ENCODE measurements around the gene GABBR2.
"Not testable (repeated sequence)": the region's sequence is repeated elsewhere in the genome, so short reads cannot be mapped to it uniquely, and the experiment has no call there.

GABBR2 gene

GRCh38 chr9:98591696-98592095 is 117.0 kb downstream of the GABBR2 start:
- DNase-seq, result no peak

- no peak for DNase-seq
These were observed 118.6 kb downstream of the GABBR2 start for GRCh38 chr9:98590101-98590500.

DNA sequence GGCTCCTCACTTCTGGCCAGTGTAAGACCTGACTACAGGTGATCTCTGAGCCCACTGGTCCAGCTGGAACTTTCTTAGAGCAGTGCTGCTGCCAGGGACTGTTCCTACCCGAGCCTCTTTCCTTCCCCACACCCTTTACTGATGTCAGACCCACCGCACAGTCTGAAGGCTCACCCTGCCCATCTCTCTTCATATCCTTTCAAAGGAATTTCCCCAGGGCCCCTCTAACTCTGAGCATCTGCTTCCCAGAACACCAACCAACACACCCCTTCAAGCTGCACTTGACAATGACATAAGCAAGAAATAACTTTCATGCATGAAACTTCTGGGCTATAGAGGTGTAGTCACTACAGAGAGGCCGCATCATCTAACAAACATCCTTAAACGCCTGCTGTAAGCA is 119.6 kb downstream of the GABBR2 start:
- no peak for DNase-seq

DNA sequence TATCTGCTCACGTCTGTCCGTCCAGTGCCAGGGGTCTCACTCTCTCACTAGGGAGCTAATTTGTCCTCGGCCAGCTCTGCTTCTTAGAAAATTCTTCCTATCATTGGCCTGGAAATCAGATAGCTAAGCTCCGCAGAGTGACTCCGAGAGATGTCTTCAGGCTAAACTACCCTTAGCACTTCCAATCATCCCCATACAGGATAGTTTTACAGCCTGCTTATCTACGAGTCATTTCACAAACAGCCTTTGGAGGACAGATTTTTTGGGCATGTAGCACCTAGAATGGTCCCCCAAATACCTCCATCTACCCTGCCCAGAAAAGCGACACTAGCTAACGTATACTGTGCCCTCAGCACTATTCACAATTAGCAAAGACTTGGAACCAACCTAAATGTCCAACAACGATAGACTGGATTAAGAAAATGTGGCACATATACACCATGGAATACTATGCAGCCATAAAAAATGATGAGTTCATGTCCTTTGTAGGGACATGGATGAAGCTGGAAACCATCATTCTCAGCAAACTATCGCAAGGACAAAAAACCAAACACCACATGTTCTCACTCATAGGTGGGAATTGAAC is 123.8 kb downstream of the GABBR2 start:
- not testable (repeated sequence) for DNase-seq

GRCh38 chr9:98584059-98584458 is 124.7 kb downstream of the GABBR2 start:
- DNase-seq, result no peak

GRCh38 chr9:98583417-98583816 is 125.3 kb downstream of the GABBR2 start:
- DNase-seq, result no peak

- no peak for DNase-seq
These were observed 127.8 kb downstream of the GABBR2 start for GRCh38 chr9:98580956-98581355.

GRCh38 chr9:98579700-98580099 is 129.0 kb downstream of the GABBR2 start:
- DNase-seq, result no peak

DNA sequence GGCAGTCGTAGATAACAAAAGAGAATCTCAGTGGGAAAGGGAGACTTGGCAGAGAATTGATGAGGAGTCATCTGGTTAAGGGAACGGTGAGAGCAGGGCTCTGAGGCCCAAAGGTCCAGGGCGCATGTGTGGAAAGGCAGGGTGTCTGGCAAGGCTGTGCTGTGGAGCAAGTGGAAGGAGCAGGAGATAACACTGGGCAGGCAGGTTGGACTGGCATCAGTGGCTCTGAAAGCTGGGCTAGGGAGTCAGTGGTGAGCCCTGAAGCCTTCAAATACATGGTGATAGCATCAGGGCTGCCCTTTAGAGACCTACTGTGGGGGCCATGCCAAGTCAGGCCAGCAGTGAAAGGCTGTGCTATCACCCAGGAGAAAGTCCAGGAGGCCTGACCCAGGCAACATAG is 131.3 kb downstream of the GABBR2 start:
- no peak for DNase-seq

DNA sequence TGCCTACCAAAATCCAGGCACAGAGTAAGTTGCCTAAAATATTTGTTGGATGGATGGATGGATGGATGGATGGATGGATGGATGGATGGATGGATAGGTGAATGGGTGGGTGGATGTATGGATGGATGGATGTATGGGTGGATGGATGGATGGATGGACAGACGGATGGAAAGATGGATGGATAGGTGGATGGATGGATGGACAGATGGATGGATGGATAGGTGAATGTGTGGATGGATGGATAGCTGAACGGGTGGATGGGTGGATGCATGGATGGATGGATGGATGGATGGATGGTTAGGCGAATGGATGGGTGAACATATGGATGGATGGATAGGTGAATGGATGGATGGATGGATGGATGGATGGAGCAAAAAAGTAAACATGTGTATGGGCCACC is 131.9 kb downstream of the GABBR2 start:
- no peak for DNase-seq

- DNase-seq, result no peak
These were observed 132.4 kb downstream of the GABBR2 start for GRCh38 chr9:98576354-98576753.

- no peak for DNase-seq
These were observed 133.1 kb downstream of the GABBR2 start for GRCh38 chr9:98575379-98576346.

- no peak for DNase-seq
These were observed 134.9 kb downstream of the GABBR2 start for GRCh38 chr9:98573749-98574278.

- no peak for DNase-seq
These were observed 135.9 kb downstream of the GABBR2 start for GRCh38 chr9:98572796-98573195.

DNA sequence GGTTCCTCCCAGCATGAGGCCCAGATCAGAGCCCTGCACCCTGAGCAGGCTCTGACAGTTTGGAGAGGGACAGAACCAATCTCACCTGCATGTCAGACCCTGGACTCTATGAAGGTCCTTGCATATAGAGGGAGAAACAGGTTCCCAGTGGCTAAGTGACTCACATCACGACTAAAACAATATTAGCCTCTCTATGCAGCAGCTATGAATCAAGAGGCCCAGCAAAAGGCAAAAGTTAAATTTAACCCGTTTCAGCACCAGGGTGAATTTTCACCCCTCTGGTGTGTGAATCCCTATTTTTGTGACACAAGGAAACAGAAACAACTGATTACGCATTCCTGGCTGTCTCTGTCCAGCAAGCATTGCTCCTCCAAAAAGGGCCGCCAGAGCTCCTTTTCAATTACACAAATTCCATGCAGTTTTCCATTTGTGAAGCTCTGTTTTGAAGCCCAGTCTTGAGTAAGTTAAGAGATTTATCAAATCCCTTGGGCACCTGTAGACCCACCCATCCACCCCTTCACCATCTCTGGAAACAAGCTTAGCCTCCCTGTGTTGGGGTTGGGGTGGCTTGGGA is 136.6 kb downstream of the GABBR2 start:
- DNase-seq, result no peak

DNA sequence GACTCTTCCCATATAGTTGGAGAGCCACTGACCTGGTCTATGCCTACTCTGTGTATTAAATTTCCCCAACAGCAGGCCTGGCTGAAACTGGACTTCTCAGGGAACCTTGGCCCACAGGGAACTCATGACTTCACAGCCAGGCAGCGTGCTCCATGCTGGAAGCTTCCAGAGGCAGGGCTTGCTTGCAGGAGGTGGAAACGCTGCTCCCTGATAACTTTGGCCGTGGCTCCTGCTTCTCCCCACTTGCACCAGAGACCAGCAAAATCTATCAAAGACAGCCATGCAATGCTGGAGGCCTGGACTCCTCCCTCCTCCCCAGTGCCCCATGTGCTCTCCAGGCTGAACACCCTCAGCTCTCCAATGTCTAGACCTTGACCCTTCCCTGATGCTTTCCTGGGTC is 137.1 kb downstream of the GABBR2 start:
- no peak for DNase-seq

DNA sequence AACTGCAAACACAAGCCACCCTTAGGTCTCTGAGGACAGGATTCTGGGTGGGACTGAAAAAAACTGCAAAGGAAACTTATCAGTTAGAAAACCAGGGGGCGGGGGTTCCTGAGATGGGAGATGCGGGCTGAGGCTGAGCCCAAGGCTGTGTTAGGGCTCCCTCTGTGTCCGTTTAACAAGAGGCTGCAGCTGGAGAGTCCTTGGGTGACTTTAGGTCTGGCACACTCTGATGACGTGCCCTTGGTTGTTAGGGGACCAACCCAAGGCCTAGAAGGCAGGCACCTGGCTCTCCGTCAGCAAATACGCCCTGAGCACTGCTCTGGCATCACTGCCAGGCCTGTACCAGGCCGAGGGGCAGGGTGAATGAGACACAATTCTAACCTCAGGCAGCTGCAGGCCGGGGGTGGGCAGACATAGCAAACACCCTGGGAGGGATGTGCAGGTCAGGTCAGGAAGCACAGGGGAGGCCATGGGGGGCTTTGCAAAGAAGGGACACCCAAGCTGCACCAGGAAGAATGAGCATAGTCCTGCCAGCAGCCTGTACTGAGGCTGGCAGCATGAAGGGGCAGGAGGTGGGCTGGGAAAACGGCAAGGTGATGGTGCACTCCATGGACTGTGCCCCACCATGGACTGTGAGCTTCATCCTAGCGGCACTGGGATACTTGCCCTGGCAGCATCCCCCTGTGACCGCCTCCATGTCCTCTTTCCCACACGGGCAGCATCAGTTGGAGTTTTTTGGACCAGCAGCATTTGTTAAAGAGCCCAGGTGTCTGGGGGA is 137.9 kb downstream of the GABBR2 start:
- no peak for DNase-seq

- no peak for DNase-seq
These were observed 138.7 kb downstream of the GABBR2 start for GRCh38 chr9:98570055-98570454.

DNA sequence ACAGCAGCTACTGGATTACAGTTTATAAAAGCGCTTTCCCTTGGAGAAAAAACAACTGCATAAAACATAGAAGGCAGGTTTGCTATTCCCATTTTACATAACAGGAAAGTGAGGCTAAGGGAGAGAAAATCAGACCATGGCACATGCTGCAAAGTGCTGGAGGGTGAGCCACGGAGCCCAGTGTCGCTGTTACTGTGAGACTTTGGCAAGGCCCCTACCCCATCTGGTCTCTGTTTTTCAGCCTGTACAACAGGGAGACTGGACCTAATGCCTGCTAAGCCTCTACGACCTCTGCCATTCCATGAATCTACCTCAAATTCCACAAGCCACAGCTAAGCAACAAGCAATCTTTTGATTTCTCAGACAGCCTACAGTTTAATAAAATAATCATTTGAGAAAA is 139.2 kb downstream of the GABBR2 start:
- no peak for DNase-seq

- no peak for DNase-seq
These were observed 139.7 kb downstream of the GABBR2 start for GRCh38 chr9:98568909-98569469.

GRCh38 chr9:98568234-98568908 is 140.4 kb downstream of the GABBR2 start:
- no peak for DNase-seq
